T-helper 22 cell (primary cell): ENCODE data around the gene ZFAND6.
"Not testable (repeated sequence)": the region's sequence is repeated elsewhere in the genome, so short reads cannot be mapped to it uniquely, and the experiment has no call there.

ENCODE experiments used
- DNase-seq: peaks from one replicate; pipeline ENCODE4 v3.0.0-alpha.2; 2020; ENCODE audit warnings: low read depth

Gene ZFAND6

DNA sequence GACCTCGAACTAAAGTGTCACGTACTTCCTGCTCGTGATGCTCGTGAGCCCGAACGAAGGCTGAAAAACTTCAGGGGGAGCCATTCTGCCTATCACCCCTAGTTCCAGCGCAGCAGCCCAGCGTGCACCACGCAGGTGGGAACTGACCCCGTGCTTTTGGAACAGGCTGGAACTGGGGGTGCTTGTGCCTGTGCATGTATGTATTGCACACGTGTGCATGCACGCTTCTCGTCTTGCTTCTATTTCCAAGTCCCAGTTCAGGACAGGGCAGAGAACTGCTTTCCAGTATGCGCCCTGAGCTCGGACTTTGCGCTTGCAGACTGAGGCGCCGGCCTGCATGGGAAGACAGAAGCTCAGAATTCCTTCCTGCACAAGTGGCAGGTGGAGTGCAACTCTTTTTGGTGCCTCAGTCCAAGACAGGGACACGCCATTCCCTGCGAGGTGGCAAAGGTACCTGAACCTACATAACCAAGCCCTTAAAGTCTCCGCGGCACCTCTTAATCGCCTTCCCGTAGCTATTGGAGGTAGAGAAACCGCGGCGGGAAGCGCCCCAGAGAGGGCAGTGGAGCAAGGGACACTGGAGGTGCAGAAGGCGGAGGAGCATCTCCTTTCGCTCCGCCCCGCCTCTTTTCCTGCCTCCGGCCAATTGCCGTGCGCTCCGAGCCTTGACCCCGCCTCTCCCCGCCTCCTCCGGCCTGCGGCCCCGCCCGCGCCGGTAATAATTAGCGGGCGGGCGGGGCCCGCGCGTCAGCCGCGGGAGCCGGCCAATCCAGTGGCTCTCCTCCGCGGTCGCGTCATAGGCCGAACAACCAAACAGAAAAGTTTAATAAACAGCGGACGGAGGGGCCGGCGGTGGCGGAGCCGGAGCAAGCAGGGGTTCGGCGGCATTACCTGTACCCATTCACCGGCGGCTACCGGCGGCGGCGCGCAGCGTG, at the start of gene ZFAND6:
Gene ZFAND6, plus strand, starts transcription at position 826 of the 935 bp plus-strand sequence. CDS start 60,669 bp downstream, outside the sequence.
- peak; percentile 87 for DNase-seq

DNA sequence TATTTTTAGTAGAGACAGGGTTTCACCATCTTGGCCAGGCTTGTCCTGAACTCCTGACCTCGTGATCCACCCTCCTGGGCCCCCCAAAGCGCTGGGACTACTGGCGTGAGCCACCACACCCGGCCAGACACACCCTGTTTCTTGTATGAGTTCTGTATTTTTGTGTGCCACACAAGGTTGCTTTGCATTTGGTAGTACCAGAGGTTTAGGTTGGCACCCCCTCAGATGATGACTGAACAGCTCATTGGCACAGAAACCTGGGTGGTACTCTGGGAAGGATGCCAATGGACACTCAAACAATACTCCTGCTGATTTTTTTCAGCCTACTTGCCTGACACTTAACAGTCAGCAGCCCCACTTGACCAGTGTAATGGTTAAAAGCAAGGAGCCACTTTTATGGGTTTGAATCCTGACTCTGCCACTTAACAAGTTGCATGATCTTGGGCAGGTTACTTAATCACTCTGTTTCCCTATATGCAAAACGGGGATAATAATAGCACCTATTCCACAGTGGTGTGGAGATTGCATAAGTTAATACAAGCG, 49.3 kb upstream of the ZFAND6 start:
- DNase-seq: no peak

DNA sequence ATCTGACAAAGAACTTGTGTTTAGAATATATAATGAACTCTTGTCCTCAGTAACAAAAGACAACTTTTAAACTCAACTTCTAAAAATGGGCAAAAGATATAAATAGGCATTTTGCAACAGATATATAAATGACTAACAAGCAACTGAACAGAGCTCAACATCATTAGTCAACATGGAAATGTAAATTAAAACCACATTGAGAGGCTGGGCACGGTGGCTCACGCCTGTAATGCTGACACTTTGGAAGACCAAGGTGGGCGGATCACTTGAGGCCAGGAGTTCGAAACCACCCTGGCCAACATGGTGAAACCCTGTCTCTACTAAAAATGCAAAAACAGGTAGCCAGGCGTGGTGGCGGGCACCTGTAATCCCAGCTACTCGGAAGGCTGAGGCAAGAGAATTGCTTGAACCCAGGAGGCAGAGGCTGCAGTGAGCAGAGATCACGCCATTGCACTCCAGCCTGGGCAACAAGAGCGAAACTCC, 48.4 kb upstream of the ZFAND6 start:
- not testable (repeated sequence) for DNase-seq

GRCh38 chr15:80011596-80011995, 47.9 kb upstream of the ZFAND6 start:
- DNase-seq: no peak

DNA sequence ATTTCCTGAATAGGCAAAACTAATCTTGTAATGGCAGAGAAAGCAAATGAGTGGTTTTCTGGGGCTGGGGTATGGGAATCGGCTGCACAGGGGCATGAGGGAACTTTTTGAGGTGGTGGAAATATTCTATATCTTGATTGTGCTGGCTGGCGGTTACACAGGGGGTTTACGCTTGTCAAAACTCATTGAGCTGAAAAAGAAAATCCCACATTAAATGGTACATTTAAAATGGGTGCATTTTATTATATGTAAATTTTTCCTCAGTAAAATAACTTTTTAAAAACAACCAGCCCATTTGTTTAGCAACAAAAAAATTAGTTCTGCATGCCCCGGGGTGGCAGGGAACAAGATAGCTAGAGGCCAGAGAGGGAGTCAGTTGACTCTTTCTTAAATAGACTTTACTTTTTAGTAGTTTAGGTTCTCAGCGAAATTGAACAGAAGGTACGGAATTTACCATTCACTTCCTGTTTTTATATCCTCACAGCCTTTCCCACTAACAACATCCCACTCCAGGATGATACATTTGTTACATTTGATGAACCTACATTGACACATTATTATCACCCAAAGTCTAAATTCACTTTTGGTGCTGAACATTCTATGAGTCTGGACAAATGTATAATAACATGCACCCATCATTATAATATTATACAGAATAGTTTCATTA, 47.3 kb upstream of the ZFAND6 start:
- no peak for DNase-seq

- DNase-seq: not testable (repeated sequence)
These were observed 45.3 kb upstream of the ZFAND6 start for GRCh38 chr15:80014186-80014585.

DNA sequence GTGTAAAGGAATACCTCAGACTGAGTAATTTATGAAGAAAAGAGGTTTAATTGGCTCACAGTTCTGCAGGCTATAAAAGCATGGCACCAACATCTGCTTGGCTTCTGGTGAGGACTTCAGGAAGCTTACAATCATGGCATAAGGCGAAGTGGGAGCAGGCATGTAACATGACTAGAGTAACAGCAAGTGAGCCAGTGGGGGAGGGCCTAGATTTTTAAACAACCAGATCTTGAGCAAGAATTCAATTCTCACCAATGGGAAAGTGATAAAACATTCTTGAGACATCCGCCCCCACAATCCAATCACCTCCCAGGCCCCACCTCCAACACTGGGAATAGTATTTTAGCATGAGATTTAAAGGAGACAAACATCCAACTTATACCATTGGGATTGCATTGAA, 44.3 kb upstream of the ZFAND6 start:
- DNase-seq: no peak

DNA sequence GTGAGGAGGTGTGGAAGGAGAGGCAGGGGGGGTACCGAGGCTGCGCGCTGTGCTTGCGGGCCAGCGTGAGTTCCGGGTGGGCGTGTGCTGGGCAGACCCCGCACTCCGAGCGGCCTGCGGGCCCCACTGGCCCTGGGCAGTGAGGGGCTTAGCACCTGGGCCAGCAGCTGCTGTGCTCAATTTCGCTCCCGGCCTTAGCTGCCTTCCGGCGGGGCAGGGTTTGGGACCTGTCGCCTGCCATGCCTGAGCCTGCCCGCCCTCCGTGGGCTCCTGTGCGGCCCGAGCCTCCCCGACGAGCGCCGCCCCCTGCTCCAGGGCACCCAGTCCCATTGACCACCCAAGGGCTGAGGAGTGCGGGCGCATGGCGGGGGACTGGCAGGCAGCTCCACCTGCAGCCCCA, 43.0 kb upstream of the ZFAND6 start:
- DNase-seq: not testable (repeated sequence)

- DNase-seq: not testable (repeated sequence)
These were observed 42.3 kb upstream of the ZFAND6 start for GRCh38 chr15:80017139-80017538.

DNA sequence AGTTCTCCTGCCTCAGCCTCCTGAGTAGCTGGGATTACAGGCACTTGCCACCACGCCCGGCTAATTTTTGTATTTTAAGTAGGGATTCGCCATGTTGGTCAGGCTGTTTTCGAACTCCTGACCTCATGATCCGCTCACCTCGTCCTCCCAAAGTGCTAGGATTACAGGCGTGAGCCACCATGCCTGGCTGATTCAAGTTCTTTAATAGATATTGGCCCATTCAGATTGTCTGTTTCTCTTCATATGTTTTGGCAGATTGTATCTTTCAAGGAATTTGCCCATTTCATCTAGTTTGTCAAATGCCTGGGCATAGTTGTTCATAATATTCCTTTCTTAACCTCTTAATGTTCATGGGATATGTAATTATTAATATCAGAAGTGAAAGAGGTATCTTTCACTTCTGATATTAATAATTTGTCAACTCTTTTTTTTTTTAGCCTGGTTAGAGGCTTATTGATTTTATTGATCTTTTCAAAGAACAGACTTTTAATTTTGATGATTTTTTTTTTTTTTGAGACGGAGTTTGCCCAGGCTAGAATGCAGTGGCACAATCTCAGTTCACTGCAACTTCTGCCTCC, 40.2 kb upstream of the ZFAND6 start:
- DNase-seq: no peak

- DNase-seq: not testable (repeated sequence)
These were observed 39.3 kb upstream of the ZFAND6 start for GRCh38 chr15:80020149-80020548.

GRCh38 chr15:80020731-80021130, 38.7 kb upstream of the ZFAND6 start:
- no peak for DNase-seq

GRCh38 chr15:80026310-80026709, 33.2 kb upstream of the ZFAND6 start:
- DNase-seq: no peak

DNA sequence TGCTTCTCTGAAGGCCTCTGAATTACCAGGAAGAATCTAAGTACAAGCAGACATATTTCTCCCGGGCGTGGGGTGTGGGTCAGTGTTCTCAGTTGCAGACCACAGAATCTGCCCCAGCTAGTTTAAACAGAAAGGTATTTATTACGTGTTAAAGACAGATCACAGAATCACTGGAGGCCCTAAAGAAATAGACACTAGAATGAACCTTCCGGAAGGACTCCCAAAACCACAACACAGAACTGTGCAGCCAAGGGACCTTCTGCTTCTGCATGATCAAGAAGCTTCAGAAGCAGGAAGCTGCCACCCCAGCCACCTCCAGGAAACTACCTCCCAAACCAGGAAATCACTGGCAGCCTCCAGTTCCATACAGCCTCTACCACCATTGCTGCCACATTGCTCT, 32.7 kb upstream of the ZFAND6 start:
- no peak for DNase-seq

GRCh38 chr15:80028937-80029336, 30.5 kb upstream of the ZFAND6 start:
- no peak for DNase-seq

- DNase-seq: no peak
These were observed 27.6 kb upstream of the ZFAND6 start for GRCh38 chr15:80031841-80032240.

DNA sequence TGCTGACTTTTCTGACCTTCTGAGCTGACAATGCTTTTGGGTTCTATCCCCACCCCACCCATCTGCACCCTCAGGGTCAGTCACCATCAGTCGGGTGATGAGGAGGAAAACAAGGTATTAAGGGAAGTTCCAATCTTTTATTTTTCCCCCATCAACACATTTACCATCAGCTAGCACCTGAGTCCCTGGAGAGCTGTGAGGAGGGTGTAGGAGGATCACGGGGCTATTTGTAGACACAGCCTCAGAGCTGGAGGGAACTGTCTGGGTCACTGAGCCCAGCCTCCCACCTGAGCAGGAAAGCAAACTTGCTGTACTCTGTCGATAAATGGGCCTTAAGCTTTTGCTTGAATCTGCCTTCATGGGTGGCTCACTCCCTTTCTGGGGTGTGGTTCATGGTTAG, 24.8 kb upstream of the ZFAND6 start:
- DNase-seq: no peak

DNA sequence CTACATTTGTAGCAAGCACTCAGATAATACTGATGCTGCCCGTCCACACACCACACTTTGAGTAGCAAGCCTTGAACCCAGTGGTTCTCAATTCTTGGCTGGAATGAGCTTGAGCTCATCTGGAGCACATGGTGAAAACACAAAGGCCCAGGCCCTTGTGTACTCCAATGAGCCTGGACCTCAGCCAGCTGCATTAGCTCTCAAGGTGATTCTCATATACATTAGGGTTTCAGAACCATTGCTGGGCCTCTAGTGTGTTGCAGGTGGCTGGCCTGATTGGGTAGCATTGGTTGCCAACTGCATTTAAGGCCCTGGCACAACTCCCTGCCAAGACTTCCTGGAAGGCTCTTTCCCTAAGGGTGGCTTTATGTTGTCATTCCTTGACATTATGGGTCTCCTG, 23.4 kb upstream of the ZFAND6 start:
- no peak for DNase-seq

DNA sequence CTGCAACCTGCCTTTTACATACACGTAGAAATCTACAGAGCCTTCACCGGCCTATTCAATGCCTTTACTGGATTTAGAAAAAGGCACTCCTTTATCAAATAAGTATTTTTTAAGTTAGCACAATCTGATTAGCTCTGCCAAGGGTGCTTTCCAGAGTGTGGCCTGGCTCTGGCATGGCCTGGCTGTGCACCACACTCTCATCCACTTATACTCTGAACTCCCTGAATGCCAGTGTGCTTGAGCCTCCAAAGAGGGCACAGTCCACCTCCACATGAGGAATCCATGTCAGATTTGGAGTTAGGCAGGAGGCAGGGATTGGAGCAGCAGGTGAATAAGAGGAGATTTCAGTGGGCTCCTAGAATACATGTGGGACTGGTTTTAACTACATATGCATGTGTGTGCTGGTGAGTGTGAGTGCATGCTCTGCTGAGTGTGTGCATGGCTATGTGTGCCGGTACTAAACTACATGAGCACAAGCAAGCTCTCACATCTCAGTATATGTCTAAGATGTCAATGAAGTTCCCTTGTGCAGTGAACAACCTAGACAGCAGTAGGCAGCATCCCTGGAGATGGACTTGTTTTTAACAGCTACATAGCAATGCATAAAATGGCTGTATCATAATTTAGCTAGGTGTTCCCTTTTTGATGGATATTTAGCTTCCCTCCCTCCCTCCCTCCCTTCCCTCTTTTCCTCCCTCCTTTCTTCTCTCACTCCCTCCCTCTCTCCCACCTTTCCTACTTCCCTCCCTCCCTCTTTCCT, 17.8 kb upstream of the ZFAND6 start:
- no peak for DNase-seq

GRCh38 chr15:80042568-80042967, 16.9 kb upstream of the ZFAND6 start:
- DNase-seq: no peak

DNA sequence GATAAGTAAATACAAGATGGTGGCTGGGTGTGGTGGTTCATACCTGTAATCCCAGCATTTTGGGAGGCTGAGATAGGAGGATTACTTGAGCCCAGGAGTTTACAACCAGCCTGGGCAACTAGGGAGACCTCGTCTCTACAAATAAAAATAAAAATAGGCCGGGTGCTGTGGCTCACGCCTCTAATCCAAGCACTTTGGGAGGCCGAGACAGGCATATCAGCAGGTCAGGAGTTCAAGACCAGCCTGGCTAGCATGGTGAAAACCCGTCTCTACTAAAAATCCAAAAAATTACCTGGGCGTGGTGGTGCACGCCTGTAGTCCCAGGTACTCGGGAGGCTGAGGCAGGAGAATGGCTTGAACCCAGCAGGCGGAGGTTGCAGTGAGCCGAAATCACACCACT, 14.3 kb upstream of the ZFAND6 start:
- not testable (repeated sequence) for DNase-seq

- no peak for DNase-seq
These were observed 10.4 kb upstream of the ZFAND6 start for GRCh38 chr15:80049046-80049445.
